Mammary epithelial cell (primary cell): ENCODE measurements around the gene ERMARD.

Source experiments
- EZH2 ChIP-seq: IDR thresholded peaks from 2 replicates; pipeline ENCODE4 v1.6.1; 2012; ENCODE audit warnings: low read length, inconsistent platforms, borderline replicate concordance
- TF ChIP-seq, protein P1 (sequence below), 2 donors: IDR thresholded peaks in 1 of 2; conservative IDR thresholded peaks in 1 of 2; 2 replicates each; pipeline ENCODE4 v1.5.1; 2011 to 2012; ENCODE audit warnings: inconsistent platforms in 2 of 2, low read length in 2 of 2, mild to moderate bottlenecking in 2 of 2, control low read depth in 1 of 2, low read depth in 1 of 2; ENCODE audit not compliant: insufficient read depth in 1 of 2; ENCODE audit errors: extremely low read depth in 1 of 2

GRCh38 chr6:169808608-169808967 is 57.2 kb downstream of the ERMARD start:
- TF ChIP-seq, protein P1, sequence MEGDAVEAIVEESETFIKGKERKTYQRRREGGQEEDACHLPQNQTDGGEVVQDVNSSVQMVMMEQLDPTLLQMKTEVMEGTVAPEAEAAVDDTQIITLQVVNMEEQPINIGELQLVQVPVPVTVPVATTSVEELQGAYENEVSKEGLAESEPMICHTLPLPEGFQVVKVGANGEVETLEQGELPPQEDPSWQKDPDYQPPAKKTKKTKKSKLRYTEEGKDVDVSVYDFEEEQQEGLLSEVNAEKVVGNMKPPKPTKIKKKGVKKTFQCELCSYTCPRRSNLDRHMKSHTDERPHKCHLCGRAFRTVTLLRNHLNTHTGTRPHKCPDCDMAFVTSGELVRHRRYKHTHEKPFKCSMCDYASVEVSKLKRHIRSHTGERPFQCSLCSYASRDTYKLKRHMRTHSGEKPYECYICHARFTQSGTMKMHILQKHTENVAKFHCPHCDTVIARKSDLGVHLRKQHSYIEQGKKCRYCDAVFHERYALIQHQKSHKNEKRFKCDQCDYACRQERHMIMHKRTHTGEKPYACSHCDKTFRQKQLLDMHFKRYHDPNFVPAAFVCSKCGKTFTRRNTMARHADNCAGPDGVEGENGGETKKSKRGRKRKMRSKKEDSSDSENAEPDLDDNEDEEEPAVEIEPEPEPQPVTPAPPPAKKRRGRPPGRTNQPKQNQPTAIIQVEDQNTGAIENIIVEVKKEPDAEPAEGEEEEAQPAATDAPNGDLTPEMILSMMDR (conservative IDR thresholded peaks at IDR 0.05 in 1 of 2, IDR thresholded peaks at IDR 0.05 in 1 of 2; ENCODE audit: extremely low read depth in 1 of 2, insufficient read depth in 1 of 2, low read depth in 1 of 2, low read length in 2 of 2) = no peak
- no peak for TF ChIP-seq EZH2
